Right atrium auricular region (tissue), 2 donors: ENCODE results near the gene EID1. TPM values are rescaled to one million over a fixed set of nuclear protein-coding genes. Genes with fewer than 3 reads are reported as not detected.

Experiments
- DNase-seq: peaks from one replicate; pipeline ENCODE4 v3.0.0-alpha.2; 2019; ENCODE audit warnings: low spot score
- H3K27ac ChIP-seq, 2 donors: fragments of 200-600 bp; sonication (generic); 1 replicate in 1 of 2; 2 replicates in 1 of 2; pipeline ENCODE4 v1.5.1; 2016 to 2019
- H3K27me3 ChIP-seq, 2 donors: fragments of 200-600 bp; sonication (generic); one replicate each; pipeline versions ENCODE4 v1.5.1 to v1.6.0; 2017 to 2019
- H3K36me3 ChIP-seq: fragments of 200-600 bp; sonication (generic); one replicate; pipeline ENCODE4 v1.5.1; 2016
- H3K4me1 ChIP-seq, 2 donors: fragments of 200-600 bp; sonication (generic); one replicate each; pipeline versions ENCODE4 v1.5.1 to v1.6.0; 2017 to 2019
- H3K4me3 ChIP-seq, 2 donors: fragments of 200-600 bp; sonication (generic); 1 replicate in 1 of 2; 2 replicates in 1 of 2; pipeline ENCODE4 v1.5.1; 2017 to 2019; ENCODE audit warnings: mild to moderate bottlenecking in 1 of 2, moderate library complexity in 1 of 2
- H3K9me3 ChIP-seq, 2 donors: fragments of 200-600 bp; sonication (generic); one replicate each; pipeline ENCODE4 v1.5.1; 2019
- total RNA-seq, 2 donors: library from RNA; depleted of rRNA; stranded (reverse); fragments of >200 nt; gene quantifications; one replicate each; pipeline ENCODE4 v1.1.0, GENCODE V29; 2016
- TF ChIP-seq, protein P1 (sequence below), 2 donors: fragments of 200-600 bp; sonication (generic); IDR thresholded peaks; one replicate each; pipeline ENCODE4 v1.5.1; 2019; ENCODE audit warnings: antibody characterized with exemption in 2 of 2

EID1 gene
- total RNA-seq, 2 donors from 2014 or later: 369 to 524 TPM

DNA sequence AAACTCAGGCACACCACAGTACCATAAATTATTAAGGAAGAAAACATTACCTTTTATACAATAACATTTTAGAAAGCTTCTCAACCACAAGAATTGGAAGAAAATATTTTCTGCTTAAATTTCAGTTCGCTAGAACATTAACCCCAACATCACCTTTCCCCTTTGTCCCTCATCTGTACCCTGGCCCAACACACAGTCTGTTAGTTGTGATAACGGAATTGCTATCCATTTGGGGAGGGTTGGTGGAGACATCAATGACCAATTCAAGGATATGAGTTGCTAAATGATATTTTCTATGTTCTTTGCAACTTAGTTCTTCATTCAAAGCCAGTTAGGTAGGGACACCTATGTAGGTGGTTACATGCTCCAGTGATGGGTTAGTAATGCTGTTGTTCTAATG lies 5.8 kb downstream of the EID1 start:
- Histone ChIP-seq H3K27ac (no peak overlapping the region), H3K27me3 (no peaks in the 10 kb centered on the region), H3K9me3 (no peaks in the 10 kb centered on the region), H3K4me1 (peaks cover 0 to 21% of the 10 kb centered on the region in 2 donors), H3K36me3 (no peaks in the 10 kb centered on the region), H3K4me3 (no peak overlapping the region)
- DNase-seq: no peak
- TF ChIP-seq, protein P1, sequence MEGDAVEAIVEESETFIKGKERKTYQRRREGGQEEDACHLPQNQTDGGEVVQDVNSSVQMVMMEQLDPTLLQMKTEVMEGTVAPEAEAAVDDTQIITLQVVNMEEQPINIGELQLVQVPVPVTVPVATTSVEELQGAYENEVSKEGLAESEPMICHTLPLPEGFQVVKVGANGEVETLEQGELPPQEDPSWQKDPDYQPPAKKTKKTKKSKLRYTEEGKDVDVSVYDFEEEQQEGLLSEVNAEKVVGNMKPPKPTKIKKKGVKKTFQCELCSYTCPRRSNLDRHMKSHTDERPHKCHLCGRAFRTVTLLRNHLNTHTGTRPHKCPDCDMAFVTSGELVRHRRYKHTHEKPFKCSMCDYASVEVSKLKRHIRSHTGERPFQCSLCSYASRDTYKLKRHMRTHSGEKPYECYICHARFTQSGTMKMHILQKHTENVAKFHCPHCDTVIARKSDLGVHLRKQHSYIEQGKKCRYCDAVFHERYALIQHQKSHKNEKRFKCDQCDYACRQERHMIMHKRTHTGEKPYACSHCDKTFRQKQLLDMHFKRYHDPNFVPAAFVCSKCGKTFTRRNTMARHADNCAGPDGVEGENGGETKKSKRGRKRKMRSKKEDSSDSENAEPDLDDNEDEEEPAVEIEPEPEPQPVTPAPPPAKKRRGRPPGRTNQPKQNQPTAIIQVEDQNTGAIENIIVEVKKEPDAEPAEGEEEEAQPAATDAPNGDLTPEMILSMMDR (IDR thresholded peaks at IDR 0.05): no peak

DNA sequence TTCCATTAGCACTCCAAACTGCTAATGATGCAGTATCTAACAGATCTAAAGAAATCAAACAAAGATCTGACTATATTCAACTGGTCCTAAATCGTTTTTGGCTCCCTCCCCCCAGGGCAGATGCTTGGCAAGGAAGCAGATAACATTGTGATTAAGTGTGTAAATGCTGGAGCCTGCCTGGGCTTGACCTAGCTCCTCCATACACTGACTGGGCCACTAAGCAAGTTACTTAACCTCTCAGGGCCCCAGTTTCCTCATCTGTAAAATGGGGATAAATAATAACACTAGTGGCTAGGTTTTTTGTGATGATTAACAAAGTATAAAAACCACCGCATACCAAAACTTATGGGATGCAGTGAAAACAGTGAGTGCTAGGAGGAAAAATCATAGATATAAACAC lies 9.2 kb downstream of the EID1 start:
- TF ChIP-seq, protein P1 (IDR thresholded peaks at IDR 0.05): no peak
- H3K27ac ChIP-seq: no peak overlapping the region
- H3K27me3 ChIP-seq: no peaks in the 10 kb centered on the region
- H3K9me3 ChIP-seq: no peaks in the 10 kb centered on the region
- H3K4me1 ChIP-seq: no peaks in the 10 kb centered on the region
- no peak overlapping the region for H3K4me3 ChIP-seq
- no peak for DNase-seq
- no peaks in the 10 kb centered on the region for H3K36me3 ChIP-seq

DNA sequence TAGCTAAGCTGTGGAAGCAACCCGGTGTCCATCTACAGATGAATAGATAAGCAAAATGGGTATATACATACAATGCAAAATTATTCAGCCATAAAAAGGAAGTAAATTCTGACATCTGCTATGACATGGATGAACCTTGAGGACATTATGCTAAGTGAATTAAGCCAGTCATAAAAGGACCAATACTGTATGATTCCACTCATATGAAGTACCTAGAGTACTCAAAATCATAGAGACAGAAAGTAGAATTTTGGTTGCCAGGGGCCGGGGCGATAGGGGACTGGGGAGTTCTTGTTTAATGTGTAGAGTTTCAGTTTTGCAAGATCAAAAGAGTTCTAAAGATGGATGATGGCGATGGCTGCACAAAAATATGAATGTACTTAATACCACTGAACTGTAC lies 10.3 kb downstream of the EID1 start:
- no peaks in the 10 kb centered on the region for H3K9me3 ChIP-seq
- H3K4me3 ChIP-seq: no peak overlapping the region
- no peaks in the 10 kb centered on the region for H3K4me1 ChIP-seq
- no peak overlapping the region for H3K27ac ChIP-seq
- TF ChIP-seq, protein P1 (IDR thresholded peaks at IDR 0.05): no peak
- DNase-seq: no peak
- no peaks in the 10 kb centered on the region for H3K36me3 ChIP-seq
- no peaks in the 10 kb centered on the region for H3K27me3 ChIP-seq

DNA sequence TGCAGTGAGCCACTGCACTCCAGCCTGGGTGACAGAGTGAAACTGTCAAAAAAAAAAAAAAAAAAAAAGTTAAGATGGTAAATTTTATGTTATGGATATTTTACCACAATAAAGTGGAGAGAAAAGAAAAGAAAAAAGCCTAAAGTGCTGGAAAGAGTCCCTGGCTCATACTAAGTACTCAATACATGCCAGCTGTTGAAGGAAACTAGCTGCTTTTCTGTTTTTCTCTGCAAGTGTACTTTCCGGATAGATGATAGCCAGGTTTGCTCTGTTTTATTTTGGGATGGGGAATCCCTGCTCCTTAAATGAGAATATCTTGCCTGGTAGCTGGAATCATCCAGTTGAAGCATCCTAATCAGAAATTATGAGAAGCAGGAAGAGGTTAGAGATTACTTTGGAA lies 10.9 kb downstream of the EID1 start:
- Histone ChIP-seq H3K9me3 (no peaks in the 10 kb centered on the region), H3K36me3 (no peaks in the 10 kb centered on the region), H3K4me3 (no peak overlapping the region), H3K27me3 (no peaks in the 10 kb centered on the region), H3K27ac (peak overlapping the region; percentile 56 to 59), H3K4me1 (no peaks in the 10 kb centered on the region)
- TF ChIP-seq, protein P1 (IDR thresholded peaks at IDR 0.05): no peak
- no peak for DNase-seq

DNA sequence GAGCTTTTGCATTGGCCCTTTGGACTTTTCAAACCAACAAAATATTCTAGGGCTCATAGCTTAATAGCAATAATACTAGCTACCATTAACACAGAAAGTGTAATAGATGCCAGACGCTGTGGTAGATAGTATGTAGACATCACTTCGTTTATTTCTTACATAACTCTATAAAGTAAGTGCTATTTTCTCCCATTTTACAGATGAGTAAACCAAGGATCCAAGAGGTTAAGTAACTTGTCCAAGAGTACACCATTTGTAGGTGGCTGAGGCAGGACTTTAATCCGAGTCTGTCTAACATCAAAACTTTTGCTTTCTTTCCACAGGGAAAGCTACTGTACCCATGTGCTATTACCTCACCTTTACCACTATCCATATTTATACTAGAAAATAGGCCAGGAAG lies 12.0 kb downstream of the EID1 start:
- no peaks in the 10 kb centered on the region for H3K9me3 ChIP-seq
- H3K4me1 ChIP-seq: no peaks in the 10 kb centered on the region
- H3K4me3 ChIP-seq: no peak overlapping the region
- H3K27ac ChIP-seq: peak overlapping the region; percentile 56 to 59
- H3K27me3 ChIP-seq: no peaks in the 10 kb centered on the region
- no peak for DNase-seq
- no peaks in the 10 kb centered on the region for H3K36me3 ChIP-seq
- TF ChIP-seq, protein P1 (IDR thresholded peaks at IDR 0.05): no peak

DNA sequence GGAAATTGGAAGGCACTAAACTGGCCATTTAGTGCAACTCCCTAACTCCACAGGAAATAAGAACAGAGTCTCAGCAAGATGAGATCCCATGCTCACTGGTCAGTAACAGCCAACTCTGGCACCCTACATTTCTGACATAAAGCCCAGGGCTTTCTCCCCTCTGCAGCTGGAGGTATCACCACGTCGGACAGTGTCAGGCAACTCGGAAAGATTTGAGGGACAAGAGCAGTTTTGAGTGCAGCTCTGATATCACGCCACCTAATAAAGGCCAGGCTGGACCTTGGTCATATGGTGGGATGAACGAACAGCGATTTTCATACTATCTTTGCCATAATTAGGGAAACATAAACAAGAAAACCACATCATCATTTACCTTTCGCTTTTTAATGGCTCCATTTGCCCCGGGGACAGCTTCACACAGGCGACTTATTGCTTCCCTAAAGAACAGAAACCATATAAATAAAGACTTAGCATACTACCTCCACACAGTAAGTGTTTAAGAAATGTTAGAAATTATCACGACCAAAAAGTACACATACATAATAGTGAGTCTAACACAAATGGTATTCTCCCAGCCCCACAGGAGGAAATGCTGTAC lies 12.5 kb downstream of the EID1 start:
- no peak overlapping the region for H3K27ac ChIP-seq
- H3K9me3 ChIP-seq: no peaks in the 10 kb centered on the region
- no peak overlapping the region for H3K4me3 ChIP-seq
- no peaks in the 10 kb centered on the region for H3K27me3 ChIP-seq
- H3K36me3 ChIP-seq: no peaks in the 10 kb centered on the region
- TF ChIP-seq, protein P1 (IDR thresholded peaks at IDR 0.05): no peak
- no peak for DNase-seq
- no peaks in the 10 kb centered on the region for H3K4me1 ChIP-seq
